RCC 7860 (cell line): Measurements from ENCODE around the gene PKLR.
"Not testable (repeated sequence)": the region's sequence is repeated elsewhere in the genome, so short reads cannot be mapped to it uniquely, and the experiment has no call there.

ENCODE experiments used
- DNase-seq: peaks from one replicate; pipeline ENCODE4 v3.0.0-alpha.2; 2015; ENCODE audit warnings: low spot score
- FAIRE-seq: peaks from 2 replicates; lab custom pipeline; 2012; peaks lifted over from hg19 to GRCh38; lab: Jason Lieb, UNC

PKLR gene

GRCh38 chr1:155301342-155301841 is at the start of gene PKLR:
Gene PKLR, minus strand, starts transcription at chr1:155301438. Its CDS starts 43 bp downstream, at chr1:155301395.
- DNase-seq = no peak
- no peak for FAIRE-seq

- FAIRE-seq (no peak), DNase-seq (no peak)
Measured at GRCh38 chr1:155342842-155343241, 41.6 kb upstream of the PKLR start.

- no peak for FAIRE-seq
- no peak for DNase-seq
Measured at GRCh38 chr1:155339515-155340097, 38.4 kb upstream of the PKLR start.

- no peak for FAIRE-seq
- DNase-seq = no peak
Measured at GRCh38 chr1:155334962-155335361, 33.7 kb upstream of the PKLR start.

DNA sequence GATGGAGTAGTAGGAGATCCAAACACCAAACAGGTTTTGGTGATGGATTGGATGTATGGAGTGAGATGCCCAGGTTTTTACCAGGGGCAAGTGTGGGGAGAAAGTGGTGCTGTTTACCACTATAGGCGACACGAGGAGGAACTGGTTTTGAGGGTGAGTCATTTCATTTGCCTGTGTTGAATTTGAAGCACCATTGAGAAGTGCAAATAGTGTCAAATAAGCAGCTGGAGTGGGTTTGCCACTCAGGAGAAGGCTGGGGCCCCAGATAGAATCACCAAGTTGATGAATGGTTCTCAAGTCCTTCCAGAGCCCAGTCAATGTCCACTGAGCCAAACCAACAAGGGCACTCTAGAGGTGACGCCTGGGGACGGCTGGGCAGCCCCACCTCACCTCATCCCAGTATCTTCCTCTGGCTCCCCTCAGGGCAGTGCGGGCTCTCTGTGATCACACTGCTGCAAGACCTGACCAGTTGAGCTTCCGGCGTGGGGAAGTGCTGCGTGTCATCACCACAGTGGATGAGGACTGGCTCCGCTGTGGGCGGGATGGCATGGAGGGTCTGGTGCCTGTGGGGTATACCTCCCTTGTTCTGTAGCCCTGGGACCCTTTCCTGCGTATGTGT is 28.9 kb upstream of the PKLR start:
- FAIRE-seq = no peak

GRCh38 chr1:155328856-155329255 is 27.6 kb upstream of the PKLR start:
- not testable (repeated sequence) for DNase-seq, FAIRE-seq

More for the DNA sequence above, 28.9 kb upstream of the PKLR start:
- DNase-seq = no peak

DNA sequence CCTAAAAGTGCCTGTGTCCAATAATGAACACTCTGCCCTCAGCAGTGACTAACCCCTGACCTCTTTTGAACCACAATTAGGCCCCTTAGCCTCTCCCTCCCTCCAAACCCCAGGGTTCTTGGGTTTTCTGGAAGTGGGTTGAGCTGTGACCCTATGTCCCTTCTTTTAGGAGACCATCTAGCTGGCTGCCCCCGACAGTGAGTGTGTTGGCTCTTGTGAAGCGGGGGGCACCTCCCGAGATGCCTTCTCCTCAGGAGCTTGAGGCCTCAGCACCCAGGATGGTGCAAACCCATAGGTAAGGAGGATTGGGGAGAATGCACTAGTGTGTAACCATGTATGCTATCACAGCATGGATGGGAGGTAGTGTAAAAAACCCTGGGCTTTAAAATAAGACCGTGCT is 26.7 kb upstream of the PKLR start:
- DNase-seq (no peak), FAIRE-seq (no peak)

DNA sequence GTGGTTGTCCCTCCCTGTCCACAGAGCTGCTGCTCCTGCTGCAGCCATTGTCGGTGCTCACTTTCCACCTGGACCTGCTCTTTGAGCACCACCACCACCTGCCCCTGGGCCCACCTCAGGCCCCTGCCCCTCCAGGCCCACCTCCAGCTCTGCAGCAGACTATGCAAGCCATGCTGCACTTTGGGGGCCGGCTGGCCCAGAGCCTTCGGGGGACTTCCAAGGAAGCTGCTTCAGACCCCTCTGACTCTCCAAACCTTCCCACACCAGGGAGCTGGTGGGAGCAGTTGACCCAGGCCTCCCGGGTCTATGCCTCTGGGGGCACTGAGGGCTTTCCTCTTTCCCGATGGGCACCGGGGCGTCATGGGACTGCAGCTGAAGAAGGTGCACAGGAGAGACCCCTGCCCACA is 25.4 kb upstream of the PKLR start:
- no peak for DNase-seq
- FAIRE-seq = no peak

GRCh38 chr1:155326020-155326526 is 24.8 kb upstream of the PKLR start:
- DNase-seq = no peak
- no peak for FAIRE-seq

DNA sequence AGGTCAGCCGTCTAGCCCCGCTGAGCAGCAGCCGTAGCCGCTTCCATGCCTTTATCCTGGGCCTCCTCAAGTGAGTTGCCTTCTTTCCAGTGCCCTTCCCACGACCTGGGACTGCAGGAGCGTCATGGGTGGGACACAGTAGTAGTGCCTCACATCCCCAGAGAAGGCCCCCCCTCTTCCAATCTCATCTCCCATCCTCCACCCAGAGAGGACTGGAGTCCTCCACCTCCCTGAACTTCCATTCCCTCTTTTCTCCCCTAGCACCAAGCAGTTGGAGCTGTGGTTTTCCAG is 24.3 kb upstream of the PKLR start:
- no peak for DNase-seq

GRCh38 chr1:155324717-155325602 is 23.7 kb upstream of the PKLR start:
- DNase-seq (peak; percentile 64), FAIRE-seq (no peak)

More for the DNA sequence above, 24.3 kb upstream of the PKLR start:
- no peak for FAIRE-seq

DNA sequence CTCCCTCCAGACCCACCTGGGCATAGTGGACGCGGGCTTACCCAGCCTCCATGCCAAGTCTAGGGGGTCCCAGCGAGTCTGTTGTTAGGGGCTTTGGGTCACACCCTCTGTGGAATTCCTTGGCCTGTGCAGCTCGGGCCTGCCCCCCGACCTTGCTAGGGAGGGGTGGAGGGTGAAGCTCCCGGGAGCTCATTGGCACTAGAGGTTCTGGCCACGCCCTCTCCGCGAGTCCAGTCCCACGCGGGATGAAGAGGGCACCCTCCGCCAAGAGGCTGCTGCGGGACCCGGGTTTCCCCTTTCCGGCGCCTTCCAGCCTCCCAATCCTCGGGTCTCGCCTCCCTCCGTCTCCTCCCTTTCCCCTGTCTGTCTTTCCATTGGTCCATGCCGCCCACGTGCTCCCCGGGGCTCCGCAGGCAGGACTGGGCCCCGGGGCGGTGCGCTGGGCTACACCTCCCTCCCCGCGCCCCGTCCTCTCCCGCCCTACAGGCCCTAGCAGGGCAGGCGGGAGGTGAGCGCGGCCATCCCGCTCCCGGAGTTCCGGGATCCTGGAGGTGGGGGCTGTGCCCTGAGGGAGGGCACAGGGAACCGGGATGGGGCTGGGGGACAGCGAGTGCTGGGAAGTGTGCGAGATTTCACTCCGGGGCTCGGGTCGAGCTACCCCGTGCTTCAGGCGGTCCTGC is 22.9 kb upstream of the PKLR start:
- FAIRE-seq (peak; percentile 91), DNase-seq (peak; percentile 96)

DNA sequence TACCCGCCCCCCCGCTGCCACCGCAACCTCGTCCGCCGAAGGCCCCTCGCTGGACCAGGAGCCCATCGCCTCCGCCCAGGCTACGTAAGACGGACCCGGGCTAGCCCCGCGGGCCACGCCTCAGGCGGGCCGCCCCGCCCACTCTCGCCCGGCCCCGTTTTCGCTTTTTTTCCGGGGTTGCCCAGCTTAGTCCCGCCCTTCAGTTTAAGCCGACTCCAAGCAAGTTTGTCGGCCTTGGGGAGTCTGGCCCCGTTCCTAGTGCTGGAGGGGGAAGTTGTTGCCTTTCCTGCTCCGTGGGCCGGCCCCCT is 22.4 kb upstream of the PKLR start:
- FAIRE-seq (no peak), DNase-seq (peak; percentile 73)

GRCh38 chr1:155322953-155323728 is 21.9 kb upstream of the PKLR start:
- FAIRE-seq = peak; percentile 84

GRCh38 chr1:155322571-155322952 is 21.3 kb upstream of the PKLR start:
- no peak for DNase-seq
- no peak for FAIRE-seq

More at GRCh38 chr1:155322953-155323728, 21.9 kb upstream of the PKLR start:
- peak; percentile 93 for DNase-seq

DNA sequence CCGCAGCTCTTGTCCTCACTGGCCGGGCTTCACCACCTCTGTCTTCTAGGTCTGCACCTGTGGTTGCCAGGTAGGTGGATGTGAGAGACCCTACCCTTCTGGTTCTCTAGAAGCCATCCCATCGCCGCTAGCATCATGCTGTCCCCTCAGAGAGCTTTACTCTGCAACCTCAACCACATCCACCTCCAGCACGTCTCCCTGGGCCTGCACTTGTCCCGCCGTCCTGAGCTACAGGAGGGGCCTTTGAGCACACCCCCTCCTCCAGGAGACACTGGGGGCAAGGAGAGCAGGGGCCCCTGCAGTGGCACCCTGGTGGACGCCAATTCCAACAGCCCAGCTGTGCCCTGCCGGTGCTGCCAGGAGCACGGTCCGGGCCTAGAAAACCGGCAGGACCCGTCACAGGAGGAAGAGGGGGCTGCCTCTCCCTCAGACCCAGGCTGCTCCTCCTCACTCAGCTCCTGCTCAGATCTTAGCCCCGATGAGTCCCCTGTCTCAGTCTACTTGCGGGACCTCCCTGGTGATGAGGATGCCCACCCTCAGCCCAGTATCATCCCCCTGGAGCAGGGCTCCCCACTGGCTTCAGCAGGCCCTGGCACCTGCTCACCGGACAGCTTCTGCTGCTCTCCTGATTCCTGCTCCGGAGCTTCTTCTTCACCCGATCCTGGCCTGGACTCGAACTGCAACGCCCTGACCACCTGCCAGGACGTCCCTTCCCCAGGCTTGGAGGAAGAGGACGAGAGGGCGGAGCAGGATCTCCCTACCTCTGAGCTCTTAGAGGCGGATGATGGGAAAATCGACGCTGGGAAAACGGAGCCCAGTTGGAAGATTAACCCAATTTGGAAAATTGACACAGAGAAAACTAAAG is 20.6 kb upstream of the PKLR start:
- DNase-seq = no peak
- no peak for FAIRE-seq

DNA sequence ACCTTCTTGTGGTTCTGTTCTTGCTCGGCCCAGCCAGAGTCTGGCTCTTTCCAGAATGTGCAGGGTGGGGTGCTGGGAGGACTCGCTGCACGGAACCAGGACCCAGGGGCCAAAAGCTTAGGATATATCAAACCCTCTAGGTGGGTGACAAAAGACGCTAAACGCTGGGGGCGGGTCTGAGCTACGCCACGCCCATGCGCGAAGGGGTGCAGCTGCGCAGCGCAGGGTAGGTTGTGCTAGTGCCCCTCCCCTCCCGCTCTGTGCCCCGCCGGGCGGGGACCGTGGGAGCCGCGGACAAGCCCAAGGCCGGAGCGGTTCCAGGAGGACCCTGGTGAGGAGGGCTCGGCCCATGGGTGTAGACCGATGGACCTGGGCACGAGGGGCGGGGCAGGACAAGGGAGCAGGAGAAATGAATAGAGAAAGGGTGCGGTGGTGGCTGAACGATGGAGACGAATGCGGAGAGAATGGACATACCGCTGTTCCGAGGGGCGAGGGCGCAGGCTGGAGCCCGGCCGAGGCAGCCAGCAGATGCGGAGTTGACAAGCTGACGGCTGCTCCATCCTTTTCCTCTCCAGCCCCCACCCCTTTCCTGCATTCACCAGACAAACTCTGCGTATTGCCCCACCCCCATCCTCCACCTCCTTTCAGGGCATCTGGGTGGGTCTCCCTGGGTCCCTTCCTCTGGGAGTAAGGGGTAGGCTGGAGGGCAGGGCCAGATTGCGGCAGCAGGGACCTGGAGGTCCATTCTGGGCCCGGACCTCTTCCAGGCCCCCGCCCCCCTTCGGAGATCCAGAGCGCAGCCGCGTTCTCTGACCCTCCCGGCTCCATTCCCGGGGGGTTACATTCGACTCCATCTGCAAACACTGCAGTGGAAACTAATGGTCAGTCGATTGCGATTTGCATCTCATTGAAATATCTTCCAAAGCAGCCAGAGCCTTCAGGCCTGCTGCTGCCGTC is 19.7 kb upstream of the PKLR start, which contains the start of gene RUSC1:
TSS of gene RUSC1 (plus strand) at position 234 of the 957 bp plus-strand sequence. CDS start 880 bp downstream, outside the sequence.
- FAIRE-seq = no peak
- no peak for DNase-seq

GRCh38 chr1:155320252-155320651 is 19.0 kb upstream of the PKLR start:
- DNase-seq = no peak
- FAIRE-seq = no peak
